ENCODE data around the gene SFMBT1. TPM values are rescaled to one million over a fixed set of nuclear protein-coding genes. Genes with fewer than 3 reads are reported as not detected.

The SFMBT1 gene
- 3.4 and 3.5 TPM in 2 replicates for total RNA-seq (2014; rRNA removed; shearing (Covaris generic); ENCODE audit: low replicate concordance)

DNA sequence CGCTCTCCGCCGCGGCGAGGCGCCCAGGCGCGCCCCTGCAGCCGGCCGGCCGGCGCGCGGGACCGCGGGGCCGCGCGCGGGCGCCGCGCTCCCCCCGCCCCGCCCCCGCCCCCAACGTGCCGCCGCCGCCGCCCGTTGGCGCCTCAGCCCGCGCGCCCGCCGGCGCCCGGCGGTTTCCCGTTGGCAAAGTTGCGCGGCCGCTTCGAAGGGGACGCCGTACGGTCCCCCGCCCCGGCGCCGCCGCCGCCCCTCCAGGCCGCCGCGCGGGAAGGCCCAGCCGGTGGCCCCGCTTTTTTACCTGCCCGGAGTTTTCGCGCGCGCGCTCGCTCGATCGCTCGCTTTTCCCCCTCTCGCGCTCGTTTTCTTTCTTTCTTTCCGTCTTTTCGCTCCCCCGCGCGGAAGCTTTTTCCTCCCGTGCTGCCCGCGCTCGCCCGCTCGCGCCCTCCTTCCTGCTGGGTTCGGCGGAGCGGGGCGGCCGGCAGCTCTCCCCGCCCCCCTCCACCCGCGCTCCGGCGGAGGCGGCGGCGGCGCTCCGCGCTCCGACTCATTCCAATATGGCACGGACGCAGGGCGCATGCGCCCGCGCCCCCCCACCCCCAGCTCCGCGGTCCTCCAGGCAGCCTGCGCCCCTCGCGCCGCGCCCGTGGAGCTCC, at the start of gene SFMBT1:
Gene SFMBT1, minus strand, starts transcription at position 556 of the 653 bp plus-strand sequence. CDS start 76,945 bp downstream, outside the sequence.
- Histone ChIP-seq H3K27me3 (no peaks in the 10 kb centered on the region), H3K9me3 (no peaks in the 10 kb centered on the region), H3K4me3 (peak within 1 kb of the TSS; percentile 57), H3K36me3 (no peaks in the 10 kb centered on the region)
- peak; percentile 56 for DNase-seq

DNA sequence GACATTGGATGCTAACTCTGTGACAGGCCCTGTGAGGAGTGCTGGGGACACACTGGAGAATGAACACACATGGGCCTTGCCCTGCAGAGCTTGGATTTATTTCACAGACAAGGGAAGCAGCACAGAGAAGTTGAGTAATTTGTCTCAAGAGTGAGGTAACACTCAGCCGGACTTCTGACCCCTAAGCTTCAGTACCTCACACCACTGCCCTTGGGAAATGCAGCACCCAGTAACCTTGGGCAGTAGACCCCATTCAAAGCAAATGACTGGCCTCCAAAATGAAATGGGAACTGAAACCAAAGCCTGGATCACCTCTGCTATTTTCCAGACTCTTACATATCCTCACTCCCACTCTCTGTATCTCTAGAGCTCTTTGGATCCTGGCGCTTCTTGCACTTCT, 47.1 kb upstream of the SFMBT1 start:
- Histone ChIP-seq H3K27me3 (no peaks in the 10 kb centered on the region), H3K9me3 (no peaks in the 10 kb centered on the region), H3K36me3 (no peaks in the 10 kb centered on the region), H3K4me3 (no peak overlapping the region)
- no peak for DNase-seq

GRCh38 chr3:53092216-53092615, 46.3 kb upstream of the SFMBT1 start:
- H3K4me3 ChIP-seq: no peak overlapping the region
- H3K9me3 ChIP-seq: no peaks in the 10 kb centered on the region
- DNase-seq: no peak
- no peaks in the 10 kb centered on the region for H3K36me3 ChIP-seq
- H3K27me3 ChIP-seq: no peaks in the 10 kb centered on the region

DNA sequence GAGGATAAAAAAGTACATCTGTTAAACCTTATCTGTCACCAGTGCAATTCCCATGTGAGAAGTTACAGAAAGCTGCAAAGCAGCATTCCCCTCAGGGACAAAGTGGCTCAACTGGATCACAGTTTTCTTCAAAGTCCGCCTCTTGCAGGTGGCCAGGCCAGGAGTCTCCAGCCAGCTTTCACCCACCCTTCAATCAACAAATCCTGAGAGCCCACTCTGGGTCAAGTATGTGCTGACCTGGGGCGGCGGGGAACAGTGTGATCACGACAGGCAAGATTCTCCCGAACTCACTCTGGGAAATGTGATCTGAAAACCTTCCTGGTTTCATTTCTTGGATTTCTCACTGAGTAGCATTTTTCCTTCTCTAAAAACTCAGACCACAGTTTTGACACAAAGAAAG, 45.1 kb upstream of the SFMBT1 start:
- no peak for DNase-seq
- H3K9me3 ChIP-seq: no peaks in the 10 kb centered on the region
- no peaks in the 10 kb centered on the region for H3K27me3 ChIP-seq
- no peaks in the 10 kb centered on the region for H3K36me3 ChIP-seq
- no peak overlapping the region for H3K4me3 ChIP-seq

- Histone ChIP-seq H3K27me3 (no peaks in the 10 kb centered on the region), H3K4me3 (no peak overlapping the region), H3K9me3 (no peaks in the 10 kb centered on the region), H3K36me3 (no peaks in the 10 kb centered on the region)
- DNase-seq: no peak
Observed at GRCh38 chr3:53089511-53089910, 43.6 kb upstream of the SFMBT1 start.

DNA sequence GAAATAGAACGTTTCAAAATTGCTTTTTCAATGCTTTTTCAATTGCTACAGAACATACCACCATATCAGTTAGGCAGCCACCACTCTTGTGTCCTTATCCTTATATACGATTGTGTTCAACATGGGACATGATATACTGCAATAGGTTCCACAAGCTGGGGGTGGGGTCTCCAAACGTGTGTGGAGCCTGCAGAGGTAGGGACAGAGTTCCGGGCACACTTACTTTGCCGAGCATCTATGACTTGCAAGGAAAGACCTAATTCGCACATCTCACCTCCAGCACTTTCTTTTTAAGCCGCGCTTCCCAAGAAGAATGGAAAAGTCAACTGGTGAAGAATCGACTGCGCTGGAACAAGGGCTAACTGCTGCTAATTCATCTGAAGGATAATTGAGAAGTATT, 39.6 kb upstream of the SFMBT1 start:
- no peak for DNase-seq
- H3K9me3 ChIP-seq: no peaks in the 10 kb centered on the region
- H3K27me3 ChIP-seq: no peaks in the 10 kb centered on the region
- no peak overlapping the region for H3K4me3 ChIP-seq
- no peaks in the 10 kb centered on the region for H3K36me3 ChIP-seq

DNA sequence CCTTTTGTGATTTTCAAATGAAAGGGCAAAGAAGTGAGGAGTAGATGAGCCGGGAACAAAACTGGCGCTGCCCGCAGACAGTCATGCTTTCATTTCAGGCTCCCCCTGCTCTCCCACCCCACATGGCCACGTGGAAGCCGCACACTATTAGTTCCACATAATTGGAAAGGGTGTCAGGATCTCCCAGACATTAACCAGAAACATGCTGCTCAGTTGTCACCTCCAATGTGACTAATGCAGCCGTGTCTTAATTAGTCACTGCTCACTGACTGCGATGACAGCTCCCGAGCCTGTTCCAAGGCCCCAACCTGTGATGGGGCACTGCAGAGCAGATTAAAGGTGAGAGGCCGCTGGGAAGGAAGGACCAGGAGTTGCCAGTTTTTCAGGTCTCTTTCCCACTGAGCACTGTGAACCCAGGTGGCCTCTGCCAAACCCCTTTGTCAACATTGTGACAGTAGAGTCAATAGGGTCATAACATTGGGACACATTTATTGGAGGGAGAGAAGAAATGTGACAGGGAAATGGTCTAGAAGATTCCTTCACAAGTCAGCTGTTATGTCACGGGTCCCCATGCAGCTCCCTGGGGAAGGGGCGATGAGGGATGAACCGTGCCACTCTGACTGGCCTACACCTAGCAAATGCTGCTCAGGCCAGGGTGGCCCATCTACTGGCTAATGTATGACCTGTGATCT, 38.6 kb upstream of the SFMBT1 start:
- Histone ChIP-seq H3K36me3 (no peaks in the 10 kb centered on the region), H3K9me3 (no peaks in the 10 kb centered on the region), H3K27me3 (no peaks in the 10 kb centered on the region), H3K4me3 (no peak overlapping the region)
- no peak for DNase-seq

- Histone ChIP-seq H3K27me3 (no peaks in the 10 kb centered on the region), H3K36me3 (no peaks in the 10 kb centered on the region), H3K9me3 (no peaks in the 10 kb centered on the region), H3K4me3 (no peak overlapping the region)
- DNase-seq: no peak
Observed at GRCh38 chr3:53083949-53084309, 38.1 kb upstream of the SFMBT1 start.

- DNase-seq: no peak
- Histone ChIP-seq H3K27me3 (no peaks in the 10 kb centered on the region), H3K36me3 (no peaks in the 10 kb centered on the region), H3K9me3 (no peaks in the 10 kb centered on the region), H3K4me3 (no peak overlapping the region)
Observed at GRCh38 chr3:53083521-53083920, 37.6 kb upstream of the SFMBT1 start.

DNA sequence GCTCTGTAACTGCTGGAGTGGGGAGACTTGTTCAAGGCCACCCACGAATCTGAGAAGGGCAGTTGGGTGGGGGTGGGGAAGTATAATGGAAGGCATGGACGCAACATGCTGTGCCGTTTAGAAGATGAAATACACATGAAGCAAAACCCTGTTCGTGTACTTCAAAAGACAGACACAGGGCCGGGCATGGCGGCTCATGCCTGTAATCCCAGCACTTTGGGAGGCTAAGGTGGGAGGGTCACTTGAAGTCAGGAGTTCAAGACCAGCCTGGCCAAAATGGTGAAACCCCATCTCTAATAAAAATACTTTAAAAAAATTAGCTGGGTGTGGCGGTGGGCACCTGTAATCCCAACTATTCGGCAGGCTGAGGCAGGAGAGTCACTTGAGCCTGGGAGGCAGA, 36.9 kb upstream of the SFMBT1 start:
- H3K9me3 ChIP-seq: no peaks in the 10 kb centered on the region
- no peak for DNase-seq
- H3K27me3 ChIP-seq: no peaks in the 10 kb centered on the region
- H3K4me3 ChIP-seq: no peak overlapping the region
- no peaks in the 10 kb centered on the region for H3K36me3 ChIP-seq

- Histone ChIP-seq H3K9me3 (no peaks in the 10 kb centered on the region), H3K27me3 (no peaks in the 10 kb centered on the region), H3K36me3 (no peaks in the 10 kb centered on the region), H3K4me3 (no peak overlapping the region)
- DNase-seq: no peak
Observed at GRCh38 chr3:53081318-53081717, 35.4 kb upstream of the SFMBT1 start.

GRCh38 chr3:53080612-53081205, 34.8 kb upstream of the SFMBT1 start:
- H3K4me3 ChIP-seq: no peak overlapping the region
- no peaks in the 10 kb centered on the region for H3K9me3 ChIP-seq
- DNase-seq: no peak
- no peaks in the 10 kb centered on the region for H3K36me3 ChIP-seq
- H3K27me3 ChIP-seq: no peaks in the 10 kb centered on the region

DNA sequence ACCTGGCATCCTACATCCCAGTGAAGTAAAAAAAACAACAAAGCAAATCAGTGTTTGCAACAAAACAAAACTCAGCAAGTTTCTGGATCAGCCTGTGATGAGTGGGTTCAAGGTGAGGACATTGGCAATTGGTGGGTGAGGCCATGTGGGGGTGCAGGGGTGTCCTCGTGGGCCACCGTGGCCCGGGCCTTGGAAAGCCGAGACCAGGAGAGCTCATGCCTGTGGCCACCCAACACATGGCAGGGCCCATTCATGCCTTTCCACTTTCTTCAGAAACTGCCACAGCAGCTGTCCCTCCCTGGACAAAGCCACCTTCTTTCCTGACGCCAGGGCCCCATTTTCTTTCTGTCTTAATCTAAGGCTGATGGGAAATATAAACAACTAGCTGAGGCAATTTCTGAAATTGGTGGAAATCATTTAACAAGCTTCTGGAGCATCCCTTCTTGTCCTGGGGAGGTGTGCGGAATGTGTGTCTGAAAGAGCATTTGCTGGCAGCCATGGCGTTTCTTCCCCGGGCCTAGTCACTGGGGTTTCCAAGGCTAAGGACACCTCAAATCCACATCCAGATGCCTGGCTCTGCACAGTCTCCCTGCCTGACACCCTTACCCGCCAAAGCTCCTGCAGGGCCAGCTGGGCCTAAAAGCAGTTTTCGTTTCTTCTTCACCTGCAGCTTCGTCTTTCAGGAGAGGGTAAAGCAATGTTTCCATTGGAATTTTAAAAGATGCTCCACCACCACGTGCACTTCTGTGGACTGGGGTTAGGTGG, 34.1 kb upstream of the SFMBT1 start:
- H3K4me3 ChIP-seq: no peak overlapping the region
- H3K27me3 ChIP-seq: no peaks in the 10 kb centered on the region
- no peaks in the 10 kb centered on the region for H3K9me3 ChIP-seq
- DNase-seq: no peak
- H3K36me3 ChIP-seq: no peaks in the 10 kb centered on the region

GRCh38 chr3:53079147-53079546, 33.3 kb upstream of the SFMBT1 start:
- Histone ChIP-seq H3K4me3 (no peak overlapping the region), H3K36me3 (no peaks in the 10 kb centered on the region), H3K9me3 (no peaks in the 10 kb centered on the region), H3K27me3 (no peaks in the 10 kb centered on the region)
- no peak for DNase-seq

- H3K9me3 ChIP-seq: no peaks in the 10 kb centered on the region
- no peak for DNase-seq
- no peaks in the 10 kb centered on the region for H3K36me3 ChIP-seq
- H3K4me3 ChIP-seq: no peak overlapping the region
- no peaks in the 10 kb centered on the region for H3K27me3 ChIP-seq
Observed at GRCh38 chr3:53078656-53079055, 32.8 kb upstream of the SFMBT1 start.

DNA sequence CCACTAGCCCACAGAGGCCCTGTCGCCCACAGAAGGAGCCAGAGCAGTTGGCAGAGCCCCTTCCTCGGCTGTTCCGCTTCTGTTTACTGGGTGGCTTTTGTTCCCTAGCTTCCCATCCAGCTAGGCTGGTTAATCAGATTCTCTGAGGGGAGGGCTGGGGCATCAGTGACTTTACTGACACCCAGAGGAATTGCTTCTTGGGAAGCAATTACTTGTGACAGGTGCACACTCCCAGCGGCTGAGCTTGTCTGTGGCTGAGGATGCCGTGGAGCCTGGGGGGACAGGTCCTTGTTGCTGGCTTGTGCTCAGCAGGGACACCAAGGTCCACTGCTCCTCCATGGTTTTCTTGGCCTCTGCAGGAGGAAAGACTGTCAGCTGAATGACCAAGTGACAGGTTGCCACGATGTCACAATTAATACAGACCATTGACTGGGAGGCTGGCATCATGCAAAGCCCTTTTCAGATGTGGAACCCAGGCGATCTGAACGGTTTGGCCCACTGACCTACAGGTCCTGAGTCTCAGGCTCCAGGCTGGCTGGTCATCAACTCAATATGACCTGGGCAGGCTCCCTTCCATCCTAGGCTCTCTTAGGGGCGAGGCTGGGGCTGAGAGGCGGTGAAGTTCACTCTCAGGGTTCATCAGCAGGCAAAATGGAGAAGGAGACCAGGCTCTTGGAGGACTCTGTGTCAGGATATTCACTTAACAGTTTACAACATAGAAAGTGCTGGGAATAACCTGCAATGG, 31.8 kb upstream of the SFMBT1 start:
- Histone ChIP-seq H3K4me3 (no peak overlapping the region), H3K27me3 (no peaks in the 10 kb centered on the region), H3K9me3 (no peaks in the 10 kb centered on the region), H3K36me3 (no peaks in the 10 kb centered on the region)
- no peak for DNase-seq

DNA sequence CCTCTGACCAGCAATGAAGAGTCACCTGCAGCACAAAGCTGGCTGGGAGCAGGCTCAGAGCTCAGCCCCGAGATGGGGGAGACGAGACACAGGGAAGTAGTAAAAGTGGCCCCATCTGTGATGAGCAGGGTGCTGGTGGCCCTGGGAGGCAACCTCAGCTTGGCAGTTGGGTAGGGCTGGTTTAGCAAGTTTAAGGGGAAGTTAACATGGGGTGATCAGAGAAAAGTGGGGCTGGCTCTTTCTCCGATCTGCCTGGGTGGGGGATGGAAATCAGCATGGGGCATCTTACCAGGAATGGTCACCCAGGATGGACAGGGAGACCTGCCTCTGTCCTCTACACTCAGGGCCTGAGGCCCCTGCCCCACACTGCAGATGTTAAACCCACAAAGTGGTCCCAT, 29.9 kb upstream of the SFMBT1 start:
- Histone ChIP-seq H3K27me3 (no peaks in the 10 kb centered on the region), H3K4me3 (no peak overlapping the region), H3K9me3 (no peaks in the 10 kb centered on the region), H3K36me3 (no peaks in the 10 kb centered on the region)
- no peak for DNase-seq

All from MG63 (cell line).